ENCODE results near the gene KAT2A. TPM values are rescaled to one million over a fixed set of nuclear protein-coding genes. Genes with fewer than 3 reads are reported as not detected.
A peak's percentile ranks its signal among the peaks of the same experiment; 100 is the strongest.

Gene KAT2A
- total and polyA plus RNA-seq, 9 of the 15 experiments (the other 6 are each of a cell fraction or from before 2014, with no cell fraction given): 1.5 to 80.4 (median 31.9) TPM

GRCh38 chr17:42163113-42163512 lies 41.9 kb upstream of the KAT2A start (continued):
- TF ChIP-seq RAD21 (CRISPR knock-in tag; conservative IDR thresholded peaks at IDR 0.05 in 1 of 2, IDR thresholded peaks at IDR 0.05 in 1 of 2) (peak in 1 of 2 experiments; percentile 39; a peak in 1 of 4 replicates), ZFX (CRISPR knock-in tag; IDR thresholded peaks at IDR 0.05) (0 out of 2 replicates have a peak, but pooled peaks have one; percentile 33), ETV1 (tag; conservative IDR thresholded peaks at IDR 0.05; ENCODE audit: low read depth) (no peak), ZNF174 (CRISPR knock-in tag; IDR thresholded peaks at IDR 0.05) (no peak), CTCFL (IDR thresholded peaks at IDR 0.05; ENCODE audit: borderline replicate concordance, insufficient read depth, low read depth, low read length, poor library complexity, severe bottlenecking) (peak; percentile 54), REST (IDR thresholded peaks at IDR 0.05; ENCODE audit: borderline replicate concordance) (0 out of 2 replicates have a peak, but pooled peaks have one; percentile 6), REST (CRISPR knock-in tag; IDR thresholded peaks at IDR 0.05; ENCODE audit: low read depth) (no peak)
